K562 (cell line): ENCODE measurements around the gene CHCHD10. TPM values are rescaled to one million over a fixed set of nuclear protein-coding genes. Genes with fewer than 3 reads are reported as not detected.

ENCODE experiments used
- ATAC-seq: fragments of 200-7000 bp; cut with Tn5 transposase; 3 replicates; pipeline ENCODE4 v1.9.1; 2020; ENCODE audit warnings: moderate library complexity
- BruUV-seq: library from RNA; stranded (reverse); fragments of 400-500 nt; replicated peaks from 2 replicates; lab custom pipeline; 2021; lab: Mats Ljungman, UMichigan
- CTCF ChIA-PET: fragments of 300-600 bp; formaldehyde crosslinking; extraction: SDS; loops from one replicate; lab custom pipeline; 2021; ENCODE audit warnings: low intra/inter-chr PET ratio; lab: Yijun Ruan, JAX
- POLR2A ChIA-PET: fragments of 300-600, 350-650 bp; sonication (Branson Sonifier 250); formaldehyde crosslinking; extraction: SDS; loops from one replicate; lab custom pipeline; 2021; ENCODE audit warnings: antibody characterized with exemption, inconsistent platforms; lab: Yijun Ruan, JAX
- DNase-seq, 4 experiments: peaks; one replicate each; pipeline versions ENCODE4 v3.0.0 to v3.0.0-alpha.2; 2011 to 2018; ENCODE audit warnings: low spot score in 3 of 4, mixed read lengths in 3 of 4; ENCODE audit errors: extremely low read depth in 1 of 4
- FAIRE-seq: peaks from 2 replicates; lab custom pipeline; 2011; peaks lifted over from hg19 to GRCh38; lab: Jason Lieb, UNC
- H2AFZ ChIP-seq: 2 replicates; pipeline ENCODE4 v1.6.0; 2011; ENCODE audit warnings: low read depth, low read length, control low read depth, inconsistent platforms
- H3K27ac ChIP-seq: fragments of 200-600 bp; 3 replicates; pipeline ENCODE4 v1.8.0; 2011; ENCODE audit warnings: low read depth, mild to moderate bottlenecking, control low read depth, inconsistent platforms, low read length, moderate library complexity, mixed read lengths; ENCODE audit errors: extremely low read depth
- H3K27me3 ChIP-seq, 2 experiments: fragments of 300-600 bp in 1 of 2; 2 replicates in 1 of 2; 3 replicates in 1 of 2; pipeline versions ENCODE4 v1.6.0 to v1.8.0; 2011; ENCODE audit warnings: inconsistent platforms in 2 of 2, low read length in 2 of 2, mild to moderate bottlenecking in 1 of 2, mixed read lengths in 1 of 2, moderate library complexity in 1 of 2; ENCODE audit not compliant: control insufficient read depth in 2 of 2, insufficient read depth in 2 of 2
- H3K36me3 ChIP-seq: fragments of 300-600 bp; 3 replicates; pipeline ENCODE4 v1.8.0; 2011; ENCODE audit warnings: mild to moderate bottlenecking, low read length, inconsistent platforms; ENCODE audit not compliant: control insufficient read depth, insufficient read depth
- H3K4me1 ChIP-seq, 2 experiments: fragments of 200-600 bp in 1 of 2; replicated peaks in 1 of 2; 2 replicates in 1 of 2; 3 replicates in 1 of 2; pipeline versions ENCODE4 v1.5.1 to v1.8.0; 2011; ENCODE audit warnings: inconsistent platforms in 2 of 2, low read length in 2 of 2, mild to moderate bottlenecking in 1 of 2, mixed read lengths in 1 of 2, moderate library complexity in 1 of 2; ENCODE audit not compliant: control insufficient read depth in 2 of 2, insufficient read depth in 2 of 2
- H3K4me2 ChIP-seq: 2 replicates; pipeline ENCODE4 v1.6.1; 2011; ENCODE audit warnings: low read length, control low read depth, inconsistent platforms, mixed read lengths; ENCODE audit not compliant: insufficient read depth
- H3K4me3 ChIP-seq: fragments of 200-600 bp; sonication (generic), shearing (Covaris generic); 2 replicates; pipeline ENCODE4 v1.5.1; 2016; ENCODE audit warnings: control low read depth, inconsistent platforms
- H3K79me2 ChIP-seq: fragments of 200-600 bp; 3 replicates; pipeline ENCODE4 v1.8.0; 2011; ENCODE audit warnings: low read length, inconsistent platforms; ENCODE audit not compliant: control insufficient read depth, insufficient read depth
- H3K9ac ChIP-seq, 2 experiments: 2 replicates each; pipeline versions ENCODE4 v1.6.0 to v1.6.1; 2011; ENCODE audit warnings: low read depth in 2 of 2, low read length in 2 of 2, control low read depth in 1 of 2, inconsistent platforms in 1 of 2, mild to moderate bottlenecking in 1 of 2, mixed read lengths in 1 of 2; ENCODE audit not compliant: insufficient read depth in 1 of 2
- H3K9me1 ChIP-seq: one replicate; pipeline ENCODE4 v1.6.0; 2011; ENCODE audit warnings: inconsistent platforms, mild to moderate bottlenecking, low read length, moderate library complexity; ENCODE audit not compliant: control insufficient read depth, insufficient read depth
- H3K9me3 ChIP-seq: replicated peaks from 2 replicates; pipeline ENCODE4 v1.5.1; 2011; ENCODE audit warnings: low read depth, low read length, inconsistent platforms; ENCODE audit not compliant: control insufficient read depth, insufficient read depth
- H4K20me1 ChIP-seq: replicated peaks from 2 replicates; pipeline ENCODE4 v1.6.1; 2011; ENCODE audit warnings: low read length, inconsistent platforms, mixed read lengths; ENCODE audit not compliant: control insufficient read depth, insufficient read depth
- BCLAF1 ChIP-seq, 2 experiments: fragments of 450-650 bp in 1 of 2; IDR thresholded peaks; 2 replicates each; pipeline ENCODE4 v1.6.1; 2011 to 2017; ENCODE audit warnings: low read depth in 2 of 2, antibody characterized with exemption in 1 of 2, borderline replicate concordance in 1 of 2, low read length in 1 of 2, mild to moderate bottlenecking in 1 of 2, mixed read lengths in 1 of 2; ENCODE audit not compliant: control insufficient read depth in 1 of 2
- BCOR ChIP-seq: fragments of 450-650 bp; IDR thresholded peaks from 2 replicates; pipeline ENCODE4 v1.6.1; 2016
- BRF1 ChIP-seq: IDR thresholded peaks from 3 replicates; pipeline ENCODE4 v1.6.1; 2011; ENCODE audit warnings: borderline replicate concordance, mild to moderate bottlenecking; ENCODE audit not compliant: insufficient read length; ENCODE audit errors: extremely low read depth
- EP300 ChIP-seq: IDR thresholded peaks from 2 replicates; pipeline ENCODE4 v1.6.1; 2012; ENCODE audit warnings: low read length, improper control_type of control experiment
- MNT ChIP-seq, 2 experiments: fragments of 450-650 bp; conservative IDR thresholded peaks; 2 replicates each; pipeline ENCODE4 v1.6.1; 2017; ENCODE audit warnings: mild to moderate bottlenecking in 2 of 2, moderate library complexity in 2 of 2
- MXD1 ChIP-seq: fragments of 250-450 bp; sonication (Bioruptor Pico); IDR thresholded peaks from 2 replicates; pipeline ENCODE4 v1.8.0; 2021; ENCODE audit warnings: borderline replicate concordance, mild to moderate bottlenecking, moderate library complexity; ENCODE audit not compliant: poor library complexity, severe bottlenecking
- NFRKB ChIP-seq: fragments of 450-650 bp; IDR thresholded peaks from 2 replicates; pipeline ENCODE4 v1.6.1; 2016; ENCODE audit warnings: low read depth
- RB1 ChIP-seq: fragments of 450-650 bp; IDR thresholded peaks from 2 replicates; pipeline ENCODE4 v1.6.1; 2017; ENCODE audit warnings: low read depth, mild to moderate bottlenecking
- SIX5 ChIP-seq, 2 experiments: IDR thresholded peaks; 2 replicates each; pipeline ENCODE4 v1.6.1; 2011; ENCODE audit warnings: low read length in 2 of 2, borderline replicate concordance in 1 of 2, low read depth in 1 of 2, mild to moderate bottlenecking in 1 of 2, moderate library complexity in 1 of 2; ENCODE audit not compliant: insufficient read depth in 1 of 2
- STAT5B ChIP-seq: fragments of 250-450 bp; sonication (Bioruptor Pico); IDR thresholded peaks from 2 replicates; pipeline ENCODE4 v1.8.0; 2021; ENCODE audit warnings: mild to moderate bottlenecking, inconsistent platforms
- TRIM28 ChIP-seq: fragments of 450-650 bp; IDR thresholded peaks from 2 replicates; pipeline ENCODE4 v1.6.1; 2017
- ZNF384 ChIP-seq: IDR thresholded peaks from 2 replicates; pipeline ENCODE4 v1.6.1; 2012; ENCODE audit warnings: low read depth, low read length, improper control_type of control experiment
- ZNF766 ChIP-seq: fragments of 200-800 bp; sonication (Bioruptor generic); conservative IDR thresholded peaks from 2 replicates; pipeline ENCODE4 v1.6.1; 2016; ENCODE audit warnings: missing genetic modification characterization, missing compliant biosample characterization
- WGBS: fragments of 100-300 bp; shearing (Covaris generic); methylation state at CpG from one replicate; pipeline ENCODE4 v1.1.6; 2016; ENCODE audit warnings: low coverage, mixed read lengths; ENCODE audit not compliant: insufficient coverage; ENCODE audit errors: missing lambda C conversion rate; 5-methylcytosine and 5-hydroxymethylcytosine counted together
- in situ Hi-C: fragments of 300-500 bp; cut with MboI; formaldehyde crosslinking; loops from 4 replicates; pipeline ENCODE4 v1.15.0; 2018; ENCODE audit warnings: inconsistent platforms, mixed read lengths
- intact Hi-C: fragments of 100-400 bp; cut with micrococcal nuclease; formaldehyde crosslinking; loops from 2 replicates; pipeline ENCODE4 v1.14.2; 2022
- polyA plus RNA-seq, 8 experiments: library from polyadenylated mRNA; depleted of rRNA in 4 of 8; stranded (reverse) in 5 of 8; unstranded in 3 of 8; fragments of >200 nt; fragmentation: Nextera tagmentation in 2 of 8; fragmentation: Illumina TruSeq in 1 of 8; extraction: Ambion mirVana in 2 of 8; extraction: Trizol in 1 of 8; gene quantifications; 2 replicates each; pipeline versions ENCODE4 v1.2.1 to v1.2.3, GENCODE V29; 2011 to 2014; ENCODE audit warnings: inconsistent platforms in 1 of 8, missing spikeins in 1 of 8
- total RNA-seq, 7 experiments: library from RNA; depleted of rRNA in 6 of 7; stranded (reverse); fragments of >200 nt in 6 of 7; fragmentation: Illumina TruSeq in 2 of 7; extraction: Trizol in 2 of 7; gene quantifications; 2 replicates each; pipeline versions ENCODE4 v1.2.1 to v1.2.3, GENCODE V29; 2011 to 2021; ENCODE audit warnings: low replicate concordance in 1 of 7

The CHCHD10 gene
- total and polyA plus RNA-seq, 9 of the 15 experiments (the other 6 are each of a cell fraction or from before 2014, with no cell fraction given): 15.2 to 292 (median 102) TPM

- no peak overlapping the region for H3K27ac ChIP-seq
- POLR2A ChIA-PET: no interaction called here
- FAIRE-seq: no peak
- WGBS: 75% methylated on average over 11 of the region's 11 CpGs
- no peaks in the 10 kb centered on the region for H3K9me3 ChIP-seq
- H3K9me1 ChIP-seq: no peaks in the 10 kb centered on the region
- no TSS peak for BruUV-seq
- H4K20me1 ChIP-seq: no peaks in the 10 kb centered on the region
- H3K27me3 ChIP-seq: no peaks in the 10 kb centered on the region
- peaks cover 64% of the 10 kb centered on the region; the same call in 2 of the 3 replicates for H3K36me3 ChIP-seq
- no peak overlapping the region for H3K4me3 ChIP-seq
- peak overlapping the region in 1 of 2 experiments; percentile 26; a peak in 1 of 4 replicates for H3K9ac ChIP-seq
- intact Hi-C loops (no loop called here), in situ Hi-C loops (no loop called here)
- CTCF ChIA-PET: no interaction called here
- no peaks in the 10 kb centered on the region for H3K79me2 ChIP-seq
- no peaks in the 10 kb centered on the region; a peak in 1 of 5 replicates for H3K4me1 ChIP-seq
- ATAC-seq: no peak
- H2AFZ ChIP-seq: no peak overlapping the region
- no peak for DNase-seq
- no peak overlapping the region for H3K4me2 ChIP-seq
- TF ChIP-seq ZNF766 (no peak), TRIM28 (no peak), ZNF384 (no peak), NFRKB (no peak), BCOR (no peak), RB1 (no peak), BRF1 (no peak), SIX5 (IDR thresholded peaks at IDR 0.05; ENCODE audit: borderline replicate concordance in 1 of 2, insufficient read depth in 1 of 2, low read depth in 1 of 2, low read length in 2 of 2) (no peak), STAT5B (no peak), MNT (conservative IDR thresholded peaks at IDR 0.05) (no peak), MXD1 (CRISPR knock-in tag) (no peak), EP300 (no peak), BCLAF1 (IDR thresholded peaks at IDR 0.05; ENCODE audit: borderline replicate concordance in 1 of 2, control insufficient read depth in 1 of 2, low read depth in 2 of 2, low read length in 1 of 2) (no peak)
Observed at GRCh38 chr22:23801238-23801821, 33.6 kb upstream of the CHCHD10 start.
